Osteoblast (primary cell): ENCODE data around the gene LTN1. TPM values are rescaled to one million over a fixed set of nuclear protein-coding genes. Genes with fewer than 3 reads are reported as not detected.
A peak's percentile ranks its signal among the peaks of the same experiment; 100 is the strongest.

Source experiments
- DNase-seq: peaks from one replicate; pipeline ENCODE4 v3.0.0; 2011; ENCODE audit warnings: low spot score, mixed read lengths; ENCODE audit not compliant: insufficient read length; ENCODE audit errors: missing footprints
- H2AFZ ChIP-seq: 2 replicates; pipeline ENCODE4 v1.6.0; 2011; ENCODE audit warnings: mild to moderate bottlenecking, low read length
- H3K27ac ChIP-seq: 2 replicates; pipeline ENCODE4 v1.5.1; 2011; ENCODE audit warnings: mild to moderate bottlenecking, low read depth, low read length, moderate library complexity
- H3K27me3 ChIP-seq: 2 replicates; pipeline ENCODE4 v1.6.0; 2012; ENCODE audit warnings: mild to moderate bottlenecking, control low read depth, inconsistent platforms, low read length, moderate library complexity; ENCODE audit not compliant: insufficient read depth
- H3K36me3 ChIP-seq: 2 replicates; pipeline ENCODE4 v1.5.1; 2011; ENCODE audit warnings: mild to moderate bottlenecking, low read length, control low read depth, moderate library complexity; ENCODE audit not compliant: insufficient read depth
- H3K4me1 ChIP-seq: 2 replicates; pipeline ENCODE4 v1.5.1; 2011; ENCODE audit warnings: mild to moderate bottlenecking, low read length, control low read depth, moderate library complexity; ENCODE audit not compliant: insufficient read depth
- H3K4me2 ChIP-seq: 2 replicates; pipeline ENCODE4 v1.6.0; 2011; ENCODE audit warnings: mild to moderate bottlenecking, low read length; ENCODE audit not compliant: insufficient read depth
- H3K4me3 ChIP-seq: fragments of 200-600 bp; sonication (generic); 3 replicates; pipeline ENCODE4 v1.5.1; 2012; ENCODE audit warnings: mild to moderate bottlenecking, low read length, inconsistent platforms; ENCODE audit not compliant: insufficient read depth
- H3K79me2 ChIP-seq: 2 replicates; pipeline ENCODE4 v1.6.0; 2012; ENCODE audit warnings: mild to moderate bottlenecking, low read length, control low read depth, inconsistent platforms; ENCODE audit not compliant: insufficient read depth
- H3K9me3 ChIP-seq: 2 replicates; pipeline ENCODE4 v1.5.1; 2011; ENCODE audit warnings: low read depth, low read length, control low read depth
- H4K20me1 ChIP-seq: 2 replicates; pipeline ENCODE4 v1.6.0; 2012; ENCODE audit warnings: mild to moderate bottlenecking, low read length, control low read depth; ENCODE audit not compliant: insufficient read depth
- total RNA-seq: library from RNA; depleted of rRNA; stranded (reverse); fragments of >200 nt; gene quantifications from 2 replicates; pipeline ENCODE4 v1.2.3, GENCODE V29; 2012
- TF ChIP-seq, protein P1 (sequence below): IDR thresholded peaks from 2 replicates; pipeline ENCODE4 v1.5.1; 2011; ENCODE audit warnings: mild to moderate bottlenecking, low read depth, low read length, moderate library complexity; ENCODE audit errors: extremely low read depth

The LTN1 gene
- total RNA-seq, 1 donor: 27.5 TPM

DNA sequence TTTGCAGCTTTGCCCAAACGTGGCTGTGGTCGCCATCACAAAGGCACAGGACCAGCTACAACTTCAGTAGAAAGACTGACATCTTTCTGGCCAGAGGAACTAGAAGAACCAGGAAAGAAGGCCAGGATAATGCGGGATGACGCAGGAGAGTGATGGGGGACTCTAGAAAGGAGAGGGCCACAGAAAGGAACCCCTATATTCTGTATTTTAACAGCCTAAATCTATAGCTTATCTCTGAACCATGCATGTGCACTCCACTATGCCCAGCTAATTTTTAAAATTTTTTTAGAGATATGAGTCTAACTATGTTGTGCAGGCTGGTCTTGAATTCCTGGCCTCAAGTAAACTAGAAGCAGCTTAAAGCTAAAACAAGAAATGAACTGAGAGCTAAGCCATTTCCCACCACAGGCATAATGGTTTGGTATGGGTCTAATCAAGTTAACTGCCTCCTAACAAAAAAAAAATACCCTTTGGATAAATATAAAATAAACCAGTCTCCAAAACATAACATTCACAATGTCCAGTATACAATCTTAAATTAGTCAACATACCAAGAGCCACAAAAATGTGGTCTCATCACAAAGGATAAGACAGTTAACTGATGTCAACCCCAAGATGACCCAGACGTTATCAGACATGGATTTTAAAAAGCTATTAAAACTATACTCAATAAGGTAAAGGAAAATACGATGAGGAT lies 18.0 kb downstream of the LTN1 start:
- H3K36me3 ChIP-seq: peaks cover 19% of the 10 kb centered on the region
- H3K4me3 ChIP-seq: no peak overlapping the region
- no peaks in the 10 kb centered on the region for H3K27me3 ChIP-seq
- no peaks in the 10 kb centered on the region for H3K9me3 ChIP-seq
- H3K4me2 ChIP-seq: no peak overlapping the region
- peak overlapping the region; percentile 19 for H3K27ac ChIP-seq
- peaks cover 10% of the 10 kb centered on the region for H3K79me2 ChIP-seq
- TF ChIP-seq, protein P1, sequence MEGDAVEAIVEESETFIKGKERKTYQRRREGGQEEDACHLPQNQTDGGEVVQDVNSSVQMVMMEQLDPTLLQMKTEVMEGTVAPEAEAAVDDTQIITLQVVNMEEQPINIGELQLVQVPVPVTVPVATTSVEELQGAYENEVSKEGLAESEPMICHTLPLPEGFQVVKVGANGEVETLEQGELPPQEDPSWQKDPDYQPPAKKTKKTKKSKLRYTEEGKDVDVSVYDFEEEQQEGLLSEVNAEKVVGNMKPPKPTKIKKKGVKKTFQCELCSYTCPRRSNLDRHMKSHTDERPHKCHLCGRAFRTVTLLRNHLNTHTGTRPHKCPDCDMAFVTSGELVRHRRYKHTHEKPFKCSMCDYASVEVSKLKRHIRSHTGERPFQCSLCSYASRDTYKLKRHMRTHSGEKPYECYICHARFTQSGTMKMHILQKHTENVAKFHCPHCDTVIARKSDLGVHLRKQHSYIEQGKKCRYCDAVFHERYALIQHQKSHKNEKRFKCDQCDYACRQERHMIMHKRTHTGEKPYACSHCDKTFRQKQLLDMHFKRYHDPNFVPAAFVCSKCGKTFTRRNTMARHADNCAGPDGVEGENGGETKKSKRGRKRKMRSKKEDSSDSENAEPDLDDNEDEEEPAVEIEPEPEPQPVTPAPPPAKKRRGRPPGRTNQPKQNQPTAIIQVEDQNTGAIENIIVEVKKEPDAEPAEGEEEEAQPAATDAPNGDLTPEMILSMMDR: no peak
- H4K20me1 ChIP-seq: no peaks in the 10 kb centered on the region
- no peak overlapping the region for H2AFZ ChIP-seq
- H3K4me1 ChIP-seq: no peaks in the 10 kb centered on the region
- DNase-seq: no peak

DNA sequence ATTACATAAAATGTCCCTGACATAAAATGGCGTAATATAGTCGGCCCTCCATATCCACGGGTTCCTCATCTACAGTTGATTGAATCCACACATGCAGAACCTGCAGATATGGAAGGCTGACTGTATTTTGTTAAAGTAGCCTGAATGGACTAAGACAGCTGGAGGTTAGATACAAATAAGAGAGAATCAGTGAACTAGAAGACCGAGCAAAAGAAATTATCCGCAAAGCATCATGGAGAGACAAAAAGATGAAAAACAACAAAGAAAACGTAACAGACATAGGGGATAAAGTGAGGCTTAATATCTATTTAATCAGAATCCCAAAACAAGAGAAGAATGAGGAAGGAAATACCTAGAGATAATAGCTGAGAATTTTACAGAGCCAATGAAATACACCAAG lies 20.3 kb downstream of the LTN1 start:
- H3K27ac ChIP-seq: no peak overlapping the region
- no peak for DNase-seq
- H3K4me3 ChIP-seq: no peak overlapping the region
- no peaks in the 10 kb centered on the region for H3K4me1 ChIP-seq
- peaks cover 32% of the 10 kb centered on the region for H3K36me3 ChIP-seq
- no peaks in the 10 kb centered on the region for H4K20me1 ChIP-seq
- no peaks in the 10 kb centered on the region for H3K9me3 ChIP-seq
- H3K27me3 ChIP-seq: no peaks in the 10 kb centered on the region
- H3K79me2 ChIP-seq: peaks cover 10% of the 10 kb centered on the region
- H3K4me2 ChIP-seq: no peak overlapping the region
- TF ChIP-seq, protein P1: no peak
- H2AFZ ChIP-seq: no peak overlapping the region

DNA sequence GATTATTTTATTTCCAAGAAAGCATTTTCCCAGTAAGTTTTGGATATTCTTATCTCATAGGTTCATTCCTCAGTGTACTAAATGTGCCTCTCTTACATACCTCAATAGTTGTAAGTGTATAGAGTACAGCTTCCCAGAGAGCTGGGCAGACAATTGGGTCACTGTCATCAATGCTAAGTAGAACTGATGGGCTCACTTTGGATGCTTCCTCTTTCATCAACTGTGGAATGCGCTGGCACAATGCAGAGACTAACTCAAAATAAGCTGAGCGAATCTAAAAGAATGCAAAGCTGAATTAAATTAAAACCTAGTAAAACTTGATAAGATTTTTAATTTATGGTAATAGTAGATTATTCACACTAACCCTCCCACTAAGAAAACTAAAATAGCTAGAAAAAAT lies 21.5 kb downstream of the LTN1 start:
- no peaks in the 10 kb centered on the region for H3K4me1 ChIP-seq
- no peak overlapping the region for H3K4me2 ChIP-seq
- no peak overlapping the region for H2AFZ ChIP-seq
- peaks cover 43% of the 10 kb centered on the region for H3K36me3 ChIP-seq
- peaks cover 10% of the 10 kb centered on the region for H3K79me2 ChIP-seq
- DNase-seq: no peak
- H3K27ac ChIP-seq: no peak overlapping the region
- TF ChIP-seq, protein P1: no peak
- H4K20me1 ChIP-seq: no peaks in the 10 kb centered on the region
- no peak overlapping the region for H3K4me3 ChIP-seq
- no peaks in the 10 kb centered on the region for H3K27me3 ChIP-seq
- no peaks in the 10 kb centered on the region for H3K9me3 ChIP-seq

DNA sequence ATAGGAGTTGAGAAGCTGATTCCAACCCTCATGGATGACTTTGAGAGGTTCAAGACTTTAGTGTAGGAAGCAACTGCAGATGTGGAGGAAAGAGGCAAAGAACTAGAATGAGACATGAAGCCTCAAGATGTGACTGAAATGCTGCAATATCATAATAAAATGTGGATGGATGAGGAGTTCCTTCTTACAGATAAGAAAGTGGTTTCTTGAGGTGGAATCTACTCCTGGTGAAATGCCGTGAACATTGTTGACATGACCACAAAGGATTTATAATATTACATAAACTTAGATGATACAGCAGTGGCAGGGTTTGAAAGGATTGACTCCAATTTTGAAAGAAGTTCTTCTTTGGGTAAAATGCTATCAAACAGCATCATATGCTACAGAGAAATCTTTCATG lies 28.8 kb downstream of the LTN1 start:
- no peak overlapping the region for H3K4me3 ChIP-seq
- no peaks in the 10 kb centered on the region for H3K9me3 ChIP-seq
- no peaks in the 10 kb centered on the region for H3K27me3 ChIP-seq
- peaks cover 12% of the 10 kb centered on the region for H3K4me1 ChIP-seq
- H3K27ac ChIP-seq: no peak overlapping the region
- no peak overlapping the region for H3K4me2 ChIP-seq
- no peak overlapping the region for H2AFZ ChIP-seq
- TF ChIP-seq, protein P1: no peak
- H3K36me3 ChIP-seq: peaks cover 41% of the 10 kb centered on the region
- no peaks in the 10 kb centered on the region for H4K20me1 ChIP-seq
- no peak for DNase-seq
- no peaks in the 10 kb centered on the region for H3K79me2 ChIP-seq
